UCSD-AML1 (cell line): Measurements from ENCODE around the gene IFNGR1.
"Not testable (repeated sequence)": the region's sequence is repeated elsewhere in the genome, so short reads cannot be mapped to it uniquely, and the experiment has no call there.

Experiments used
- DNase-seq: peaks from one replicate; lab custom pipeline; 2025; ENCODE audit not compliant: unreplicated experiment; lab: John Stamatoyannopoulos, UW

The IFNGR1 gene

DNA sequence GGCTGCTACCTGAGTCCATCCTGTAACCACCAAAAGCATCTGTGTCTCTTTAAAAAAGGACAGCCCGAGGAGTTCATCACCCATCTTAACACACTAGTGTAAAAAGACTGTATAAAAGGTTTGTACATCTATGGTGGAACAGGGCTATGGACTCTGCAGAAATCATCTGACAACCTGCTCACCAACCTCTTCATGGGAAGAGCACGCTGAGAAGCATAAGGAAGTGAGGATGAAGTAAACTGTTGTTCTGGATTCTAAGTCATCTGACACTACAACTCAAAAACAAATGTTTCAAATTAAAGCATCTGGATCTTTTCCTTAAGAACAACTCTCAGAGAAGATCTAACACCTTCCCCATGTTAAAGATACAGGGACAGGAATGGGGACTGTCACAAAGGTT is 5.4 kb downstream of the IFNGR1 start:
- DNase-seq: no peak

DNA sequence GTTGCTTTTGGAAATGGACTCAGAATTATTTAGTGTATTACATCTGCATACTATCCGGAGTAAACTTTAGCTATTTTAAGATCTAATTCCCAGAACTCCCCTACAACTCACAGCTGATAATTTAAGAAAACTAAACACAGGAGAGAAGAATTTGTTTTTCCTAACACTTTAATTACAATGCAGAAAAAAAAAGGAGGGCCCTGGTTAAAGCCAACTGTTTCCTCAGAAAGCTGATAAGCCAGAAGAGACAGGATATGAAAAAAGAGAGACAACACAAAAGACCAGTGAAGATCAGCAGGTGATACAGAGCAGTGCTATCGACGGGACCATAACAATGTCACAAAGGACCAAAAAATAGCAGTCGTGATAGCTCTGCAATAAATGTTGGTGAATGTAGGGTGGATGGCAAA is 5.8 kb downstream of the IFNGR1 start:
- no peak for DNase-seq

DNA sequence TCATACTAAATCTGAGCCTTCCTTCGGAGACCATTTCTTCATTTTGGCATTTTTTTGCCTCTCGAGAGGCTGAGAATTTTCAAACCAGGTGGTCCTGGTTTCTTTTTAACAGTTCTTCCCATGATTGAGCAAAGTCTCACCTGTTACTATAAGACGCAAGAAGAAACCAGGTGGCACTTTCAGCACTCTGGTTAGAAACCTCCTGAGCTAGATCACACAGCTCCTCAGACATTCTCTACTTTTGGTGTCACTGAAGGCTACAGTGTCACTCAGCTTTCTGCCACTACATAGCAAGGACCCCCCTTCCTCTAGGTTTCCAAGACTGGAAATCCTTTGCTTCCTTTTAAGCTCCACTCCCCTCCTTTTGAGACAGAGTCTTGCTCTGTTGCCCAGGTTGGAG is 7.3 kb downstream of the IFNGR1 start:
- DNase-seq: no peak

DNA sequence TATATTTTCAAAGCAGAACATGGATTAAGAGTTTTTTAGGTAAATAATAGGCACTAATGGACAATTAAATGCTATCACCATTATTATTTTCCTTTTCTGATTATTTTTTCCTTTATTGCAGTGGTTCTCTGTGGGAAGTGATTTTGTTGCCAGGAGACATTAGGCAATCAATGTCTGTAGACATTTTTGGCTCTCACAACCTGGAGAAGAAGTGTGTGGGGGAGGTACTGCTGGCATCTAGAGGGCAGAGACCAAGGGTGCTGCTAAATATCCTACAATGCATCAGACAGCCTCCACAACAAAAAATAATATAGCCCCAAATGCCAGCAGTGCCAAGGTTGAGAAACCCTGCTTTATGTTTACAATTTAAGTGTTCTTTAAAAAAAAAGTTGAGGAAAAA is 8.3 kb downstream of the IFNGR1 start:
- DNase-seq: no peak

DNA sequence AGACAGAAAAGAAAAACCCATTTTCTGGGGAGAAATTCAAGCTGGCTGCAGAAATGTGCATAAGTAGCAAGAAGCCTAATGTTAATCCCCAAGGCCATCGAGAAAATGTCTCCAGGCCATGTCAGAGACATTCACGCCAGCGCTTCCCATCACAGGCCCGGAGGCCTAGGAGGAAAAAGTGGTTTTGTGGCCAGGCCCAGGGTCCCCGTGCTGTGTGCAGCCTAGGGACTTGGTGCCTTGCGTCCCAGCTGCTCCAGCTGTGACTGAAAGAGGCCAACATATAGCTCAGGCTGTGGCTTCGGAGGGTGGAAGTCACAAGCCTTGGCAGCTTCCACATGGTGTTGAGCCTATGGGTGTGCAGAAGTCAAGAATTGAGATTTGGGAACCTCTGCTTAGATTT is 10.9 kb downstream of the IFNGR1 start:
- no peak for DNase-seq

DNA sequence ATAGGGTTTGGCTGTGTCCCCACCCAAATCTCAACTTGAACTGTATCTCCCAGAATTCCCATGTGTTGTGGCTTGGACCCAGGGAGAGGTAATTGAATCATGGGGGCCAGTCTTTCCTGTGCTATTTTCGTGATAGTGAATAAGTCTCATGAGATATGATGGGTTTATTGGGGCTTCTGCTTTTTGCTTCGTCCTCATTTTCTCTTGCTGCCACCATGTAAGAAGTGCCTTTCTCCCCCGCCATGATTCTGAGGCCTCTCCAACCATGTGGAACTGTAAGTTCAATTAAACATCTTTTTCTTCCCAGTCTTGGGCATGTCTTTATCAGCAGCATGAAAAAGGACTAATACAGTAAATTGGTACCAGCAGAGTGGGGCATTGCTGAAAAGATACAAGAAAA is 11.7 kb downstream of the IFNGR1 start:
- not testable (repeated sequence) for DNase-seq

DNA sequence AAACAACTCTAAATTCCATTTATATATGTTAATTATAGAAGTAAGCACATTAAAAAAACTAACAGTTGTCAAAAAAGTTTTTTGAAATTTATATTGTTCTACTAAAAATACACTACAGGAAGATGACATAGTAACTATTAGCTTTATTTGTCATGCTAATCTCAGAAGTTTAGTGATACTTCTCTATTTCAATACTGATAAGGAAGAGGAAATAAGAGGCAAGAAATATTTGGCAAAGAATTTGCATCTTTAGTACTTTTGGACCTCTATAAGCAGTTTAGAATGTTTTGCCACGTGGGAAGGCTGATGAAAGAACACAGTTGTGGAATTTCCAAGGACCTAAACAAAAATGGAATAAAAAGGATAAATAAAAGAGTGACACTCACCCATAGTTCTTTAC is 12.6 kb downstream of the IFNGR1 start:
- no peak for DNase-seq

DNA sequence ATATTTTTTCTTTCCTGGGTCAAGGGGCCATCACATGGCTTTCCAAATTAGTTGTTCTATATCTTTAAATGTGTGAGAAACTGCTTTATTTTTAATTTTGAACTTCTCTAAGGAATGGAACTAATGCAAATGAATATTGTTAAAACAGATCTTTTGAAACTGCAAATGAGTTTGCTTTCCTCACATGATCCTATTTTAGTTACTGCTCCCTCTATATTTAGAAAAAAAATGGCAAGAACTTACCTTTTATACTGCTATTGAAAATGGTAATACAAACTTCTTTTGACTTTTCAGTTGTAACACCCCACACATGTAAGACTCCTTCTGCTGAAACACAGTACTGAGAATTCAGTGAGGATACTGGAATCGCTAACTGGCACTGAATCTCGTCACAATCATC is 15.9 kb downstream of the IFNGR1 start:
- no peak for DNase-seq

DNA sequence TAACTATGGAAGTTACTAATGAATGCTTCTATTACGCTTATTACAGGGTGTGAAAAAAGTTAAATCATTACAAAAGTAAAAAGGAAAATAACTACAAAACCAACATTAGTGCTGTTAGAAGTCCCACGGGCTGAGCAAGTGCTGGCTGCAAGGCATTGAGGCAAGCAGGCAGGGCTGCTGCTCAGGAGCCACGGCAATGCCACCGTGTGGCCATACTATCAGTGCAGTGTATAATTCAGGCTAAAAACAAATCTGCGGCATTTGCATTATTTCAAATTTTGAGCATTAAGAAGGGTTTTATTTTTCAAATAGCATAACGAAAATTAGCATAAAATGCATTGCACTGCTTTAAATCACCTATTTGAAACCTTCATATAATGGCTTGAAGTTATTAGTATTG is 17.1 kb downstream of the IFNGR1 start:
- DNase-seq: no peak

DNA sequence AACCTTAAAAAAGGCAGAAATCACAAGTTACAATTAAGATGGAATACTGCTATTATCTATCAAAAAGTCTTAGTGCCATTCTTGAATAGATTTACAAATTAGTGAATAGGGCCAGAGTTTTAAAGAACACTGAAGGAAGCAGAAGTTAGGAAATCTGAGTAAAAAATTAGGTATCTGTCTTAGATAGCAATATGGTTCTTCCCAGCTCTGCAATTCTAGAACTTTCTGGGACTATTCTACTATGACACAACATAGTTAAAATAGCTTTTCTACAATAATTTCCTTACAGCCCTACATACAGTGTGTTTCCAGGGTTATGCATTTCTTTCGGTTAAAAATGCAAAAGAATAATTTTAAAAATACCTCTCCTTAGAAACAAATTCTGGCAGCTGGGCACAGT is 18.2 kb downstream of the IFNGR1 start:
- no peak for DNase-seq

DNA sequence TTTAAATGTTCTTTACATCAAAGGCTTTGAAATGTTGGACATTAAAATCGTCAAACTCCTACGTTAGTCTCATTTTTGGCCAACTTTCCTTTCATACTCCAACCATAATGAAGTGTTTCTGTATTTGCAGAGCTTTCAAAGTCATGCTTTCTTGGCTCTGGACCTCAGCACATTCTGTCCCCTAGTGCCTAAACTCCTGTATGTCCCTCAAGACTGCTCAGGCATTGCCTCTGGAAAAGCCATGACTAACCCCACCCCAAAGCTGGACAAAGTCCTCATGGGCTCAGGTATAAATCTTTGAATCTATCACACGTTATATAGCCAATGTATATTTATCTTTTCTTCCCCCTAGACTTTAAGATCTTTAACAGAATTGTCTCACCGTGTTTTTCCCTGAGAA is 18.9 kb downstream of the IFNGR1 start:
- DNase-seq: no peak

DNA sequence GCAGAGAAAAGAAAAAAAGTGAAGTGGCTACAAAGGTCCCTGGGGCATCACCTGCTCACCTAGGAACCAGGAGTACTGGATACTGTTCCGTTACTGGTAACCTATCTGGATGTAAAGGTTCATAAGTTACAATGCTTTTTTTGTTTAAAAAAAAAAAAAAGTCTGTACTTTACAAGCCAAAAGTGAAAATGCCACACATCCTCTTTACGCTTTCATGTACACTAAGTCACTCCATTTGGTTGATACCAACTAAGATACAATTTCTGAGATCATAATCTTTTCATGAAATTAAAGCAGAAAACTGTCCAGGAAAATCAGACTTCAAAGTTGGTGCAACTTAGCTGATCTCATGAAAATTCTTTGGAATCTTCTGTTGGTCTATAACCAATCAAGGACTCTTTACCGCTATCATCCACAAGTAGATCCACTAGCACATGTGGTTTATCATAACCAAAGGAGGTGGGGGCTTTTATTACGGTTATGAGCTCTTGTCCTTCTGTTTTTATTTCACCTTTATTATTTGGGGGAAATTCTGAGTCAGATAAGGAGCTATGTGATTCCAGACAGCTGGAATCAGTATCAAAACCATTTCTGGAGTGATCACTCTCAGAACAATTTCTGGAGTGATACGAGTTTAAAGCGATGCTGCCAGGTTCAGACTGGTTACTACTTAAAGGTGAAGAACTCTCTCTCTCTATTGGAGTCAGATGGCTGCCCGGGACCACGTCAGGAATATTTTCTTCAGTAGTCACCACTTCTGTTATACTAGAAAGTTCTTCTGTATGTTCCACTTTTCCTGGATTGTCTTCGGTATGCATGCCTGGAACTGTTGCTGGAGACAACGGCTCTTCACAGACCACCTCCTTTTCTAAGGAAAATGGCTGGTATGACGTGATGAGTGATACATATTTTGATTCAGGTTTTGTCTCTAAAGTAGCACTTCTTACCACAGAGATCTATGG is 21.2 kb downstream of the IFNGR1 start:
- no peak for DNase-seq

DNA sequence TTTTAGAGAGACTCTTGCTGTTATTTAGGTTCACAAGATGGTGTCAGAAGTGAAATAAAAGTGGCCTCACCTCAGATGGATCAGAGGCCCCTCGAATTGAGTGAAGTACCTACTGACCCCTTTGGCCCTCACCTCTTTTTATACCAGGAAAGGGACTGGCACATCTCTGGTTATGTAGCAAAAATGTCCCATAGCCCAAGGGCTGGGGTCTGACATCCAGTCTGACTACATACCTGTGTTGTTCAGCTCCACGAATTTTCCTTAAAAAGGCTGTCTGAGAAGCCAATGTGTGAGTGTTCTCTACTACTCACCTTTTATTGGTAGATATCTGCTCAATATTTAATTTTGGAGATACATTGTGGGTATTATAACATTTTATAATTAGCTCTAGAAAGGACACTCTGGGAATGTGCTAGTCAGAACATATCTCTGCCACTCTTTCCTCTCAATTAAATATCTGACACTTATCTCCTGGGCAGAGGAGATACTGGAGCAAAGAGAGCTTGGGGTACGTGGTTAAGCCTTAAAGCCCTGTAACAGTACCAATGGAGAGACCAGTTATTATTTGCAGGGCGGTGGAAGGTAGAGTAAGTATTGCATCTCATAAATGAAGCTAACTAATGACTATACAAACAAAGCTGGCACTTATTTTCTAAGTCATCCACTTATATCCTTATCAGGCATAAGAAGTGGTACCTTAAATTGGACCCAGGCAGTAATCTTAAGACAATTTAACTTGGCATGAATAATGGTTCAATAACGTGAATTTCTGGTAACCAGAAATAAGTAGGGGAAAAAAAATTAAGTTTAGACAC is 25.7 kb downstream of the IFNGR1 start:
- DNase-seq: no peak

DNA sequence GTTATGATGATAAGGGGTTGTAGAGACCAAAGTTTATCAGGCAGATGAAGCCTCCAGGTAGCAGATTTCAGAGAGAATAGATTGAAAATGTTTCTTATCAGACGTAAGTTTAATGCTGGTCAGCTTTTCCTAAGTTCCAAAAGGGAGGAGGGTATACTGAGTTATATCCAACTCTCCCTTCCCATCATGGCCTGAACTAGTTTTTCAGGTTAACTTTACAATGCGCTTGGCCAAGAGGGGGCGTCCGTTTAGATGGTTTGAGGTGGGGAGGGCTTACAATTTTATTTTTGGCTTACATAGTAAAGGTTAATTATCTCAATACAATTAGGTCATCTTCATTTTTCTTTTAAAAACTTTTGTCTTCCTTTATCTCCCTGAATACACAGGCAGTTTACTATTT is 26.4 kb downstream of the IFNGR1 start:
- DNase-seq: no peak

DNA sequence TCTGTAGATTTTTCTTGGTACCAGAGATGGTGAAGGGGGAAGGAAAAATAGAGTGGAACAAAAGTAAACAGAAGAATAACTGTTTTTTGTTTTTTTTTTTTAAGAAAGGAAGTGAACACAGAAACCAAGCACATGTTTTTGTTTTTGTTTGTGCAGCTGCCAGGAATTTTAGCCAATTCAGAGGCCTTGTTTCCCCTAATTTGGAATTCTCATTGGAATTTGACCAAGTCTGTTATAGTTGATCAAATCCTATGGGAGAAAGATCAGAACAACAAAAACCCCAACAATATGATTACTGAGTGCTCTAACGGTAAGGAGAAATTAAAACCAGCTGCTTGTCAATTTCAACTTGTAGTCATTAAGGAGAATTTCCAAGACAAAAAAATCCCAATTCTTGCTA is 27.5 kb downstream of the IFNGR1 start:
- DNase-seq: no peak

DNA sequence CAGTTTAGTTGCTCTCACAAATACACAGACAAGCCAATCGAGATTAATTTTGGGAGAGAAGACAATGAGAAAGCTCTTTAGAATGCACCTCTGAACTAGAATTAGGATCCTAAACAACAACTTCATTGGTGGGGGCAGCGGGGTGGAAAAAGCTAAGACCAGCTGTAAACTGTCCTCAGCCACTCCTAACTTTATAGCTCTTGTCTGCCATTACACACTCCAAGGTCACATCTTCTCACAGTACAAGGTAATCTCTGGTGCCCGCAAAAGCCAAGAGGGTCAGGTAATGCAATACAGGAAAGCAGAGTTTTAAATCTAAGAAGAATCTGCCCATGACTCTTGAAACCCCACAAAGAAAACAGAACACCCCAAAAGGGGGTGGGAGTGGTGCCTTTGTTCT is 27.9 kb downstream of the IFNGR1 start:
- no peak for DNase-seq

DNA sequence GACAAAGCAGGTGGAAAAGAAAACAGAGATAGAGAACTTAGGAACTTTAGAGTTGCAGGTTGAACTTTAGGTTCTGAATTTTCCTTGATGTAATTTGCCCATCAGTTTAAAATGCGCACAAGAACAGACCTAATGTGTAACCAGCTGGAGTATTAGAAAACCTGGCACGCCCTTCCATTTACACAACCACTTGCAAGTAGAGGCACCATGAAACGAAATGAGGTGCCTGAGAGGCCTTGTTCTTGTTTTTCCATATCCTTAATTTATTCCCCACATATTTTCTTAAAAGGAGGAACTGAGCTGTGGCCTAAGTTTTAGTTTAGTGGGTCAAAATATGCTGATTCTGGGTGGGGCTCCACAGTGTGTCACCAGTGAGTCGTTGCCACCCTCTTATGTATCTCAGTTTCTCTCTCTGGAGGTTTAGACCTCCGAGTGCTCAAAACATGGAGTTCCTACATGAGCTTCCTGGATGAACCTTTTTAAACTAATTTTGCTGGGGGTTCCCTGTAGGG is 28.5 kb downstream of the IFNGR1 start:
- DNase-seq: no peak

DNA sequence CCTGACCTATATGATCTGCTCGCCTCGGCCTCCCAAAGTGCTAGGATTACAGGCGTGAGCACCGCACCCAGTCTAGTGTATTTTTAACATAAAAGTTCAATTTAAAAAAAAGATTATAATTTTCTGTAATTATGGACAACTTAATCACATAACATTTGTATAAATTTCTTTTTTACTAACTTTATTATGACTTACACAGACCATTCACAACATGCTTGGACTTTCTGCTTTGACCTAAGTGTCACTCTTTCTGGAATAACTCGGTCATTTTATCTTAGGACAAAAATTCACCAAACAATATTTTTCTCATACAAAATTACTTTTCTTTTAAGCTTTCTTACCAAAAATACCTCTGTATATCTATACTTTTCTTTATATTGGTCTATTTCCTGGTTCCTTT is 30.3 kb downstream of the IFNGR1 start:
- no peak for DNase-seq

DNA sequence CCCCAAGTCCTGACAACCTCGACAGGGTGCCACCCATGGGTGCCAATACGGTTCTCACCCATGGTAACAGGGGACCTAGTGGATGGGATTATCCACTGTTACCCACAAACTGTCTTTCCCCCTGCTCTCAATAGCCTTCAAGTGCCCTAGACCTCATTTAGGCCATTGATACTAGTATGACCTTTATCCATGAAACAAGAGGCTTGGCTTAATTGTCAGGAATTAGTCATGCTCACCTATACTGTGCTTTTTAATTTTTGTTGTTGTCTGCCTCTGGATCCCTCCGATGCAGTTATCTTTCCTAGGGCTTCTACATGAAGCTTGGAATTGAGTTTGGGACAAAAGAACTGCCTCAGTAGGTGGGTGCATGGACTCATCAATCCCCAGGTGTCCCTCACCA is 33.9 kb downstream of the IFNGR1 start:
- DNase-seq: no peak

DNA sequence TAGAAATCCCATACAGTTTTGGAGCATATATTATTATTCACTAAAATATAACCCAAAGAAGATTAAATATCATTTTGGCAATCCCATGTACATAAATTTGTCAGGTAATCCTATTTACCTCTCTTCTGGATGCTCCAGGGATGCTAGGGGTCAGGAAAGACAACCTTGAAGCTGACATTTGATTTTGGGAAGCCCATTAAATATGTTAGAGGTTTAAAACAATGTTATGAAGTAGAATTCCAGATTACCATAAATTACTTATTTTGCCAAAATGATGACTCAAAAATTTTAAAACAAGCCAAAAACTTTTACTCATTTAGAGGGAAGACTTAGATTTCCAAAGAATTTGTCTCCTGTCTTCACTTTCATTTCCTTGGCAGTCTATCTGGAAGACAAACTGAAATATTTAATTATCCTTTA is 36.5 kb downstream of the IFNGR1 start:
- no peak for DNase-seq

DNA sequence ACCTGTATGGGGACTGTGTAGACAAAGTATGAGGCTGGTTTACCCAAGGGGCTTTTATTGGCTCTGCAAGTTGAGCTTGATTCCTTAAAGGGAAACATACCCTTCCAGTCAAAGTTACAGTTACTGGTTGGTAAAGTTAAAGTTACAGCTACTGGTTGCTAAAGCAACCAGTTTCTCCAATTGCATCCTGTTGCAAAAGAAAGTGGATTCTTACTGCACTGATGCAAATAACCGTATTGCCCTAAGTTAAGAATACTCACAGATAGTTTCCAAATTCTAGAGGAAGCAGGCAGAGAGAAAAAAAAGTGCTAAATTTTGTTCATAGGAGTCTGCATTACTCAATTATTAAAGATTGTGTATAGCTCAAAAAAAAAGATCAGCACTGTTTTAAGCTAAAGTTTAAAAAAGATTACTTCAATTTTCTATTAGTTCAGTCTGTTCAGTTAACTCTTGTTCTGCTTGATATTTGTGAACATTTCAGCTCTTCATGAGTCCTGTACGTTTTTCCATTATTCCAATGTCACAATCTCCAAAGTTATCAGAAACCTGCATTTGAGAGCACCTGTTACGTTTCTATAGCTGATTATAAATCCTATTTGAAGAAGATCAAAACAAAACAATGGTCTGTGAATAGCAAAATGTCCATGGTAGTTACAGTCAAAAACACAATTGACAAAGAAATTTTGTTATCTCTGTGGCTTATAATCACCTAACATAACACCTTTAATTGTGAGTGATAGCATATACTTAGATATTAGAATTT is 37.1 kb downstream of the IFNGR1 start:
- DNase-seq: no peak
